ENCODE results near the gene AGBL4.

AGBL4 gene

DNA sequence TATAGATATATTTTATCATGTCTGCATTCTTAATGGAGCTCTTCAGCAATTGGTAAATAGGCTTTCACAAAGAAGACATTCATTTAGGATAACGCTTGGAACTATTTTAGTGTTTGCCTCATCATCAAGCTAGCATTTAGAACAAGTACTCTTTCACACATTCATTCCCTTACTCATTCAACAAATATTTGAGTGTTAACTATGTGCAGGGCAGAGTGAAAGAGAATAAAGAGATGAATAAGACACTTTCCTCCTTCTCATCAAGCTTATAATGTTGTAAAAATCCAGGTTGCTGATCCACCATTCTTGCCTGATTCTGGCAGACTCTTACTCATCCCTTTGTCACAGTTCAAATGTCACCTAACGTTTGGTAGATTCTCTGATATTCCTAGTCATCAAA, 860.7 kb downstream of the AGBL4 start:
- TF ChIP-seq, protein P1, sequence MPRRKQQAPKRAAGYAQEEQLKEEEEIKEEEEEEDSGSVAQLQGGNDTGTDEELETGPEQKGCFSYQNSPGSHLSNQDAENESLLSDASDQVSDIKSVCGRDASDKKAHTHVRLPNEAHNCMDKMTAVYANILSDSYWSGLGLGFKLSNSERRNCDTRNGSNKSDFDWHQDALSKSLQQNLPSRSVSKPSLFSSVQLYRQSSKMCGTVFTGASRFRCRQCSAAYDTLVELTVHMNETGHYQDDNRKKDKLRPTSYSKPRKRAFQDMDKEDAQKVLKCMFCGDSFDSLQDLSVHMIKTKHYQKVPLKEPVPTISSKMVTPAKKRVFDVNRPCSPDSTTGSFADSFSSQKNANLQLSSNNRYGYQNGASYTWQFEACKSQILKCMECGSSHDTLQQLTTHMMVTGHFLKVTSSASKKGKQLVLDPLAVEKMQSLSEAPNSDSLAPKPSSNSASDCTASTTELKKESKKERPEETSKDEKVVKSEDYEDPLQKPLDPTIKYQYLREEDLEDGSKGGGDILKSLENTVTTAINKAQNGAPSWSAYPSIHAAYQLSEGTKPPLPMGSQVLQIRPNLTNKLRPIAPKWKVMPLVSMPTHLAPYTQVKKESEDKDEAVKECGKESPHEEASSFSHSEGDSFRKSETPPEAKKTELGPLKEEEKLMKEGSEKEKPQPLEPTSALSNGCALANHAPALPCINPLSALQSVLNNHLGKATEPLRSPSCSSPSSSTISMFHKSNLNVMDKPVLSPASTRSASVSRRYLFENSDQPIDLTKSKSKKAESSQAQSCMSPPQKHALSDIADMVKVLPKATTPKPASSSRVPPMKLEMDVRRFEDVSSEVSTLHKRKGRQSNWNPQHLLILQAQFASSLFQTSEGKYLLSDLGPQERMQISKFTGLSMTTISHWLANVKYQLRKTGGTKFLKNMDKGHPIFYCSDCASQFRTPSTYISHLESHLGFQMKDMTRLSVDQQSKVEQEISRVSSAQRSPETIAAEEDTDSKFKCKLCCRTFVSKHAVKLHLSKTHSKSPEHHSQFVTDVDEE (CRISPR knock-in tag; IDR thresholded peaks at IDR 0.05) = no peak
- TF ChIP-seq ZFP30 (CRISPR knock-in tag; IDR thresholded peaks at IDR 0.05) (no peak), OSR1 (CRISPR knock-in tag; IDR thresholded peaks at IDR 0.05) (no peak), ZC3H10 (CRISPR knock-in tag; IDR thresholded peaks at IDR 0.05) (no peak), ZNF565 (CRISPR knock-in tag; conservative IDR thresholded peaks at IDR 0.05; ENCODE audit: low read depth) (no peak), ZNF70 (CRISPR knock-in tag; IDR thresholded peaks at IDR 0.05) (no peak), ISL1 (CRISPR knock-in tag; IDR thresholded peaks at IDR 0.05) (no peak), SNAI2 (CRISPR knock-in tag; IDR thresholded peaks at IDR 0.05) (no peak), ZFP3 (CRISPR knock-in tag; IDR thresholded peaks at IDR 0.05) (no peak), PPARA (CRISPR knock-in tag; IDR thresholded peaks at IDR 0.05; ENCODE audit: borderline replicate concordance) (no peak), CSDC2 (CRISPR knock-in tag; IDR thresholded peaks at IDR 0.05) (no peak)
- TF ChIP-seq, protein P2, sequence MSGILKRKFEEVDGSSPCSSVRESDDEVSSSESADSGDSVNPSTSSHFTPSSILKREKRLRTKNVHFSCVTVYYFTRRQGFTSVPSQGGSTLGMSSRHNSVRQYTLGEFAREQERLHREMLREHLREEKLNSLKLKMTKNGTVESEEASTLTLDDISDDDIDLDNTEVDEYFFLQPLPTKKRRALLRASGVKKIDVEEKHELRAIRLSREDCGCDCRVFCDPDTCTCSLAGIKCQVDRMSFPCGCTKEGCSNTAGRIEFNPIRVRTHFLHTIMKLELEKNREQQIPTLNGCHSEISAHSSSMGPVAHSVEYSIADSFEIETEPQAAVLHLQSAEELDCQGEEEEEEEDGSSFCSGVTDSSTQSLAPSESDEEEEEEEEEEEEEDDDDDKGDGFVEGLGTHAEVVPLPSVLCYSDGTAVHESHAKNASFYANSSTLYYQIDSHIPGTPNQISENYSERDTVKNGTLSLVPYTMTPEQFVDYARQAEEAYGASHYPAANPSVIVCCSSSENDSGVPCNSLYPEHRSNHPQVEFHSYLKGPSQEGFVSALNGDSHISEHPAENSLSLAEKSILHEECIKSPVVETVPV (CRISPR knock-in tag; IDR thresholded peaks at IDR 0.05) = no peak
- TF ChIP-seq, protein P3, sequence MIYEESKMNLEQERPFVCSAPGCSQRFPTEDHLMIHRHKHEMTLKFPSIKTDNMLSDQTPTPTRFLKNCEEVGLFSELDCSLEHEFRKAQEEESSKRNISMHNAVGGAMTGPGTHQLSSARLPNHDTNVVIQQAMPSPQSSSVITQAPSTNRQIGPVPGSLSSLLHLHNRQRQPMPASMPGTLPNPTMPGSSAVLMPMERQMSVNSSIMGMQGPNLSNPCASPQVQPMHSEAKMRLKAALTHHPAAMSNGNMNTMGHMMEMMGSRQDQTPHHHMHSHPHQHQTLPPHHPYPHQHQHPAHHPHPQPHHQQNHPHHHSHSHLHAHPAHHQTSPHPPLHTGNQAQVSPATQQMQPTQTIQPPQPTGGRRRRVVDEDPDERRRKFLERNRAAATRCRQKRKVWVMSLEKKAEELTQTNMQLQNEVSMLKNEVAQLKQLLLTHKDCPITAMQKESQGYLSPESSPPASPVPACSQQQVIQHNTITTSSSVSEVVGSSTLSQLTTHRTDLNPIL (CRISPR knock-in tag; IDR thresholded peaks at IDR 0.05; ENCODE audit: low read depth) = no peak
- TF ChIP-seq, protein P4, sequence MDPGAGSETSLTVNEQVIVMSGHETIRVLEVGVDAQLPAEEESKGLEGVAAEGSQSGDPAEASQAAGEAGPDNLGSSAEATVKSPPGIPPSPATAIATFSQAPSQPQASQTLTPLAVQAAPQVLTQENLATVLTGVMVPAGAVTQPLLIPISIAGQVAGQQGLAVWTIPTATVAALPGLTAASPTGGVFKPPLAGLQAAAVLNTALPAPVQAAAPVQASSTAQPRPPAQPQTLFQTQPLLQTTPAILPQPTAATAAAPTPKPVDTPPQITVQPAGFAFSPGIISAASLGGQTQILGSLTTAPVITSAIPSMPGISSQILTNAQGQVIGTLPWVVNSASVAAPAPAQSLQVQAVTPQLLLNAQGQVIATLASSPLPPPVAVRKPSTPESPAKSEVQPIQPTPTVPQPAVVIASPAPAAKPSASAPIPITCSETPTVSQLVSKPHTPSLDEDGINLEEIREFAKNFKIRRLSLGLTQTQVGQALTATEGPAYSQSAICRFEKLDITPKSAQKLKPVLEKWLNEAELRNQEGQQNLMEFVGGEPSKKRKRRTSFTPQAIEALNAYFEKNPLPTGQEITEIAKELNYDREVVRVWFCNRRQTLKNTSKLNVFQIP (CRISPR knock-in tag; IDR thresholded peaks at IDR 0.05; ENCODE audit: borderline replicate concordance, low read depth) = no peak
- ATAC-seq = peak; percentile 19; the same call in 1 of the 3 replicates

DNA sequence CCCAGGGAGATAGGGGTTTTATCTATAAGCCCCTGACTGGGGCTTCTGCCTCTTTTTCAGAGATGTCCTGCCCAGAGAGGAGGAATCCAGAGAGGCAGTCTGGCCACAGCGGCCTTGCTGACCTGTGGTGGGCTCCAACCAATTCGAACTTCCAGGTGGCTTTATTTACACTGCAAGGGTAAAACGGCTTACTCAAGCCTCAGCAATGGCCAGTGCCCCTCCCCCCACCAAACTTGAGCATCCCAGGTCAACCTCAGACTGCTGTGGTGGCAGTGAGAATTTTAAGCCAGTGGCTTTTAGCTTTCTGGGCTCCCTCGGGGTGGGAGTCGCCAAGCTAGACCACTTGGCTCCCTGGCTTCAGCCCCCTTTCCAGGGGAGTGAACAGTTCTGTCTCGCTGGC, 863.1 kb downstream of the AGBL4 start:
- ATAC-seq = no peak
- TF ChIP-seq OSR1 (CRISPR knock-in tag; IDR thresholded peaks at IDR 0.05) = no peak
- TF ChIP-seq ISL1 (CRISPR knock-in tag; IDR thresholded peaks at IDR 0.05) = no peak
- TF ChIP-seq TCF4 (CRISPR knock-in tag; IDR thresholded peaks at IDR 0.05; ENCODE audit: borderline replicate concordance) = no peak
- no peak for TF ChIP-seq ZNF70 (CRISPR knock-in tag; IDR thresholded peaks at IDR 0.05)
- TF ChIP-seq, protein P3 (CRISPR knock-in tag; IDR thresholded peaks at IDR 0.05; ENCODE audit: low read depth) = no peak
- TF ChIP-seq, protein P5, sequence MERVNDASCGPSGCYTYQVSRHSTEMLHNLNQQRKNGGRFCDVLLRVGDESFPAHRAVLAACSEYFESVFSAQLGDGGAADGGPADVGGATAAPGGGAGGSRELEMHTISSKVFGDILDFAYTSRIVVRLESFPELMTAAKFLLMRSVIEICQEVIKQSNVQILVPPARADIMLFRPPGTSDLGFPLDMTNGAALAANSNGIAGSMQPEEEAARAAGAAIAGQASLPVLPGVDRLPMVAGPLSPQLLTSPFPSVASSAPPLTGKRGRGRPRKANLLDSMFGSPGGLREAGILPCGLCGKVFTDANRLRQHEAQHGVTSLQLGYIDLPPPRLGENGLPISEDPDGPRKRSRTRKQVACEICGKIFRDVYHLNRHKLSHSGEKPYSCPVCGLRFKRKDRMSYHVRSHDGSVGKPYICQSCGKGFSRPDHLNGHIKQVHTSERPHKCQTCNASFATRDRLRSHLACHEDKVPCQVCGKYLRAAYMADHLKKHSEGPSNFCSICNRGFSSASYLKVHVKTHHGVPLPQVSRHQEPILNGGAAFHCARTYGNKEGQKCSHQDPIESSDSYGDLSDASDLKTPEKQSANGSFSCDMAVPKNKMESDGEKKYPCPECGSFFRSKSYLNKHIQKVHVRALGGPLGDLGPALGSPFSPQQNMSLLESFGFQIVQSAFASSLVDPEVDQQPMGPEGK (CRISPR knock-in tag; IDR thresholded peaks at IDR 0.05; ENCODE audit: borderline replicate concordance) = no peak

DNA sequence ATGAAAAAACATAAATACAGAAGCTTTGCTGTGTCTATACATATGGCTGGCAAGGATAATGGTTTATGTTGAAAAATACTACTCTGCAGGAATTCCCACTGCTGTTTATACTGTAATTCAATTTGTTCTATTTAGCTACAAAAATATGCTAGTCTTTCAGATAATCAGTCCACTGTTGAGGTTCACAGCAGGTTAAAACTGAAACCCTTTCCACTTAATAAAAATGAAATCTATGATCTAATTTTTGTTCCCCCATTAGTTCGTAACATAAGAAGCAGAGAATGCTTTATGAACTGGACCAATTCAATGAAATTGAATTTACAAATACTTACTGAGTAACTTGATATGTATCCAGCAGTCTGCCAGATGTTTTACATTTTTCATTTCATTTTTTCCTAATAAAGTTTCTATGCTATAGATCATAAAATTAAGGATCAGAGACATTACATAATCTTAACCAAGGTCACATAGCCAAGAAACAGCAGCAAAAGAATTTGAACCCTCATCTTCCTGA, 887.0 kb downstream of the AGBL4 start:
- peak; percentile 93 for ATAC-seq
- TF ChIP-seq, protein P2 (CRISPR knock-in tag; IDR thresholded peaks at IDR 0.05) = peak; percentile 75; the same call in 1 of the 2 replicates
- no peak; the same call in 1 of the 2 replicates for TF ChIP-seq ZC3H10 (CRISPR knock-in tag; IDR thresholded peaks at IDR 0.05)
- no peak for TF ChIP-seq RARB (CRISPR knock-in tag; IDR thresholded peaks at IDR 0.05)
- no peak for TF ChIP-seq TOX (CRISPR knock-in tag; IDR thresholded peaks at IDR 0.05; ENCODE audit: borderline replicate concordance)
- no peak for TF ChIP-seq BACH2 (CRISPR knock-in tag; IDR thresholded peaks at IDR 0.05; ENCODE audit: borderline replicate concordance)
- no peak for TF ChIP-seq ZNF565 (CRISPR knock-in tag; conservative IDR thresholded peaks at IDR 0.05; ENCODE audit: low read depth)
- peak; percentile 87 for TF ChIP-seq TCF4 (CRISPR knock-in tag; IDR thresholded peaks at IDR 0.05; ENCODE audit: borderline replicate concordance)
- TF ChIP-seq ZFP3 (CRISPR knock-in tag; IDR thresholded peaks at IDR 0.05) = no peak
- TF ChIP-seq, protein P4 (CRISPR knock-in tag; IDR thresholded peaks at IDR 0.05; ENCODE audit: borderline replicate concordance, low read depth) = no peak
- no peak for TF ChIP-seq PPARA (CRISPR knock-in tag; IDR thresholded peaks at IDR 0.05; ENCODE audit: borderline replicate concordance)
- TF ChIP-seq, protein P3 (CRISPR knock-in tag; IDR thresholded peaks at IDR 0.05; ENCODE audit: low read depth) = peak; percentile 68; the same call in 1 of the 2 replicates
- TF ChIP-seq ZFP30 (CRISPR knock-in tag; IDR thresholded peaks at IDR 0.05) = no peak
- no peak for TF ChIP-seq CSDC2 (CRISPR knock-in tag; IDR thresholded peaks at IDR 0.05)
- peak; percentile 96 for TF ChIP-seq ISL1 (CRISPR knock-in tag; IDR thresholded peaks at IDR 0.05)
- TF ChIP-seq GLIS3 (CRISPR knock-in tag; IDR thresholded peaks at IDR 0.05) = 0 out of 2 replicates have a peak, but pooled peaks have one; percentile 52
